Gastroesophageal sphincter (tissue), 3 donors: ENCODE results near the gene SMAD2.

Experiments
- EP300 ChIP-seq: sonication (generic); formaldehyde crosslinking; IDR thresholded peaks from one replicate; pipeline ENCODE4 v1.6.1; 2017; ENCODE audit warnings: antibody characterized with exemption, mild to moderate bottlenecking
- TF ChIP-seq, protein P1 (sequence below), 4 experiments: fragments of 200-600 bp in 2 of 4; fragments of 450-650 bp in 2 of 4; sonication (generic) in 1 of 4; IDR thresholded peaks; one replicate each; pipeline ENCODE4 v1.5.1; 2017 to 2019; ENCODE audit warnings: antibody characterized with exemption in 4 of 4, mild to moderate bottlenecking in 2 of 4, moderate library complexity in 2 of 4

GRCh38 chr18:47931718-47932103, 1.3 kb upstream of the SMAD2 start:
- TF ChIP-seq, protein P1, sequence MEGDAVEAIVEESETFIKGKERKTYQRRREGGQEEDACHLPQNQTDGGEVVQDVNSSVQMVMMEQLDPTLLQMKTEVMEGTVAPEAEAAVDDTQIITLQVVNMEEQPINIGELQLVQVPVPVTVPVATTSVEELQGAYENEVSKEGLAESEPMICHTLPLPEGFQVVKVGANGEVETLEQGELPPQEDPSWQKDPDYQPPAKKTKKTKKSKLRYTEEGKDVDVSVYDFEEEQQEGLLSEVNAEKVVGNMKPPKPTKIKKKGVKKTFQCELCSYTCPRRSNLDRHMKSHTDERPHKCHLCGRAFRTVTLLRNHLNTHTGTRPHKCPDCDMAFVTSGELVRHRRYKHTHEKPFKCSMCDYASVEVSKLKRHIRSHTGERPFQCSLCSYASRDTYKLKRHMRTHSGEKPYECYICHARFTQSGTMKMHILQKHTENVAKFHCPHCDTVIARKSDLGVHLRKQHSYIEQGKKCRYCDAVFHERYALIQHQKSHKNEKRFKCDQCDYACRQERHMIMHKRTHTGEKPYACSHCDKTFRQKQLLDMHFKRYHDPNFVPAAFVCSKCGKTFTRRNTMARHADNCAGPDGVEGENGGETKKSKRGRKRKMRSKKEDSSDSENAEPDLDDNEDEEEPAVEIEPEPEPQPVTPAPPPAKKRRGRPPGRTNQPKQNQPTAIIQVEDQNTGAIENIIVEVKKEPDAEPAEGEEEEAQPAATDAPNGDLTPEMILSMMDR (IDR thresholded peaks at IDR 0.05), result no peak
- TF ChIP-seq EP300, result no peak
